ENCODE results near the gene PPP2R3C.

GRCh38 chr14:35046048-35046750, 75.6 kb downstream of the PPP2R3C start, which contains the start of gene FAM177A1:
- no peak for TF ChIP-seq CTCF (conservative IDR thresholded peaks at IDR 0.05; ENCODE audit: low read length)
- no peak for TF ChIP-seq EZH2phosphoT487 (IDR thresholded peaks at IDR 0.05; ENCODE audit: borderline replicate concordance)

All from Loucy (cell line).